HK-2 (cell line): ENCODE data around the gene AACS.
"Not testable (repeated sequence)": the region's sequence is repeated elsewhere in the genome, so short reads cannot be mapped to it uniquely, and the experiment has no call there.

Experiments used
- DNase-seq: peaks from one replicate; pipeline ENCODE4 v3.0.0-alpha.2; 2018; ENCODE audit not compliant: unreplicated experiment

The AACS gene

DNA sequence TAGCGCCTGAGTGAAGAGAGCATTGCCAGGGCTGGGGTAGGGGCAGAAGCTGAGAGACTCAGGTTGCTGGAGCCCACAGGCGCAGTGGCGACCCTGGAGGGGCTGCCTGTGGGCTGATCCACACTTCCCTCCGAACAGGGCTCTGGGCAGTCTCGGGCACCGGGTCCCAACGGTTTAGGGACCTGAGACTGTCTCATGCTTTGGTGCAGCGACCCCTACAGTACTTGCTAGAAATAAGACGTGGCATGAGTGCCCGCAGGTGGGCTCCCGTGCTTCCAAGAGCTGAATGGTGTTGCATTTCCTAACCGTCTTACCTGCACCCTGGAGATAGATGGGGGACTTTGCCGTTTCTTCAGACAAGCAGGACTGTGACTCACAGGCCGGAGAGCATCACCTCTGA, 57.4 kb downstream of the AACS start:
- no peak for DNase-seq

DNA sequence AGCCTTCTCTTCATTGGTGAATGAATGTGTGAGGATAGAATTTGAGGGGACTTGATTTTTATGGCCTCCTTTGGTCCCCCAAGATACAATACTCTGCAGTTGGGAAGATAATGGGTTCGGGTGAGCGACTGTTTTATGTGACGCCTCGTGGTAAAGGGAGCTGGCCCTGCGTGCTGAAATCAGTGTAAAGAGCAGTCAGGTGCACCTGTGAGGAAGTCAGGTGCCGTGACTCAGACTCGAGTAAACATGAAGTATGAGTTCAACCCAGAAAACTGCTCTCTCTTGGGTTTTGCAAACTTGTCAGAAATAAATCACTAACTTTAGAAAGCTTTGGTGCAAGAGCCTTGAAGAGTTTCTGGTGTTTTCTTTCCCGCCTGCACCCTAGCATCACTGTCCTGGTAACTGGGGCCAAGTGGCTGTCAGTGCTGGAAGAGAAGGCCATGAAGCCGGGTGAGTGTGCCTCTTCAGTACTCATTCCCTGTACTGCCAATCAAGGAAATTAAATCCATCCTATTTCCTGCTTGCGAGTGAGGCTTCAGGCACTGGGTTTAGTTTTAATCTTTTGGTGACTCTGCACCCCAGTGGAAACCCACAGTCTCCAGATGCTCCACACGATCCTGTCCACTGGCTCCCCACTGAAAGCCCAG, 59.2 kb downstream of the AACS start:
- DNase-seq: no peak

DNA sequence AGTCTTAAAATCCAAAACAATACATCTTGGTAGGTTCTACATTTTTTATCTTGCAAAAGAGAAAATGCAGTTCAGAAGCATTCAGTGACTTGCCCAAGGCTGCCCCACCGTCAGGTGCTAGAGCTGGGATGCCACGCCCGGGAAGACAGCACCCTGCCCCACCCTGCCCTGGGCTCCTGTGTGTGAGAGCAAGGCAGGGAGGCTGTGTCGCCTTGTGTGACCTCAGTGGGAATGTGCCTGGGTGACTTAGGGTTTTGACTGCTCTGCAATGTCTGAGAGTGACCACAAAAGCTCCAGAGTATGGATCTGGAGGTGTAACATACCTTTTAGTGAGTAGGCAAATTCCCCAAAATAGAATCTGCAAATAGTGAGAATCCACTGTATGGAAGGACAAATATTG, 60.0 kb downstream of the AACS start:
- DNase-seq: no peak

DNA sequence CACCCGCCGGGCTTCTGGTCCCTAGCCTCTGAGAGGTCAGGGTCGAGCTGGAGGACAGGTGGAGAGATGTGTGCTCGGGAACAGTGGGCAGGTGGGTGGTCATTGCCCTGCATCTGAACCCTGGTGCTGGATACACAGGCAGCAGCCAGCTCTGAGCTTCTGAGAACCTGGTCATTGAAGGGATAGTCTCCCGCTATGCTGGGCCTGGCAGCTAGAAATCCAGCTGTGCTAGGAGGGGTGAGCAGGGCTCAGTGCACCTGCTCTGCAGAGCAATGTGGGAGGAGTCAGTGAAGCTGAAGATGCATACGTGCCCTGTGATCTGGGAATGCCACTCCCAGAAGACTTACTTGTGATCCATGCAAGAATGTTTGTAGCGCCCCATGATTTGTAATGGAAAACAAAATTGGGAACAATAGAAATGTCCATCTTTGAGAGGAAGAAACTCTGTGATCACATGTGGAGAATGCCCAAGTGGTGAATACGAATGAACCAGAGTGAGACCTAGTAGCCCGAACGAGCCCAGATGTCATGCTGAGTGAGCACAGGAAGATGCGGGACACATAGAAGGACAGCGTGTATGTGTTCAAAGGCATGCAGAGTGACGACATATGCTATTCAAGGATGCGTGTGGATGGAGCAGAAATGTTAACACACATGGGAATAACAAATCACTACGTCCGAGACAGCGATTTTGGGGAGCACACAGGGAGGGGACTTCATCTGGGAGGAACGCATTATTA, 63.4 kb downstream of the AACS start:
- no peak for DNase-seq

DNA sequence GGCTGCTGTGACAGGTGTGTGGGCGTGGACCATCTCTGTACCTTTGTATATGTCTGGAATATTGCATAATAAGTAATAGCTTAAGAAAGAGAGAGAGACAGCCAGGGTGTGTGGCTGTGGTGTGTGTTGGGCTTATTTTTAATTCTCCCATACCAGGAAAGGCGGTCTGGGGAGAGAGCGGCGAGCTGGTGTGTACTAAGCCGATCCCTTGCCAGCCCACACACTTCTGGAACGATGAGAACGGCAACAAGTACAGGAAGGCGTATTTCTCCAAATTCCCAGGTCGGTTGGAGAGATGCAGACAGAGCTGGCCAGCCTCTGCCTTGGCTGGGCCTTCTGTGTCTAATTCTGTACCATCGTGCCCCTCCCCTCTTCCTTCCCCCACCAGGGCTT, 63.9 kb downstream of the AACS start:
- DNase-seq: no peak

DNA sequence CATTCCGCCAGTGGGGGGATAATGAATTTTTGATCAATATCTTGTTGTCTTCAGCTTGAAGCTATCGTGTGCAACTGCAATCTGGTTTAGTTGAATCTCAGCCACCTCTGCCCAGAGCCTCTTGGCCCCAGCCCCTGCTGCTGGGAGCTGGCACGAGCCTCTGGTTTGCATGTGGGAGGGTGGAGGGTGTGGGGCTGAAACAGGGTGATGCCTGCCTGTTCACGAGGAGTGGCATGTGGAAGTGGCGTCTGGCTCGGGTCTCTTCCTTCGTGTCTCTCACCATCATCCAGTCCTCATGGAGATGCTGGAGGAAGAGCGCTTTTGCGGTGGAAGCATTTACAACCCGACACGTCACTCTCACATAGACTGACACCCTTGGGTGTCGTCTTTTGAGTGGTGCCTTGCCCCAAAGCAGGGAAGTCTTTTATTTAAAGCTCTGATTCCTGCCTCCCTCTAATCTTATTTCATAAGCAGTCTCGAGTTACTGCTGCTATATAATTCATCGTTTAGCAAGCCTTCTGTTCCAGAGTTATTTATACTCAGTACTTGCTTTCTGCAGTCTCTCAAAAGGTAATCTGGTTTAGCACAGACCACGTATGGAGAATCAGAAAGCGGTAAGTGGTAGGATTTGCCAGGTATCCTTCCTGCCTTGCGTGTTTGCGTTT, 64.5 kb downstream of the AACS start:
- no peak for DNase-seq

DNA sequence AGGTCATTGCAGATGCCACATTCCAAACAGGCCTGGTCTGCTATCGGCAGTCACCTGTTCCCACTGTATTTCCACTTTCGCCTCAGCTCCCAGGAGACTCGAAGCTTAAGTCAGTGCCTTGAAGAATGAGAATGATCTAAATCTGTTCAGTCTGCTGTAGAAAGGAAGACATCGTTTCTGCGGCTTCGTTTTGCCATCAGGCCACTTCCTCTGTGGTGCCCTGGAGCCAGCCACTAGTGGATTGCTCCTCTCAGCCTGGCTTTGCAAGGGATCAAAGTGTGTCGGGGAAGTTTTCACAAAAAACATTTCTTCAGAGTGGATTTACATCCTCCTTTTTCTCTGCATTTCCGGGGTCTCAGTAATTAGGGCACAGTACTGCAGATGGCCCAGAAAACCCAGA, 66.7 kb downstream of the AACS start:
- no peak for DNase-seq

DNA sequence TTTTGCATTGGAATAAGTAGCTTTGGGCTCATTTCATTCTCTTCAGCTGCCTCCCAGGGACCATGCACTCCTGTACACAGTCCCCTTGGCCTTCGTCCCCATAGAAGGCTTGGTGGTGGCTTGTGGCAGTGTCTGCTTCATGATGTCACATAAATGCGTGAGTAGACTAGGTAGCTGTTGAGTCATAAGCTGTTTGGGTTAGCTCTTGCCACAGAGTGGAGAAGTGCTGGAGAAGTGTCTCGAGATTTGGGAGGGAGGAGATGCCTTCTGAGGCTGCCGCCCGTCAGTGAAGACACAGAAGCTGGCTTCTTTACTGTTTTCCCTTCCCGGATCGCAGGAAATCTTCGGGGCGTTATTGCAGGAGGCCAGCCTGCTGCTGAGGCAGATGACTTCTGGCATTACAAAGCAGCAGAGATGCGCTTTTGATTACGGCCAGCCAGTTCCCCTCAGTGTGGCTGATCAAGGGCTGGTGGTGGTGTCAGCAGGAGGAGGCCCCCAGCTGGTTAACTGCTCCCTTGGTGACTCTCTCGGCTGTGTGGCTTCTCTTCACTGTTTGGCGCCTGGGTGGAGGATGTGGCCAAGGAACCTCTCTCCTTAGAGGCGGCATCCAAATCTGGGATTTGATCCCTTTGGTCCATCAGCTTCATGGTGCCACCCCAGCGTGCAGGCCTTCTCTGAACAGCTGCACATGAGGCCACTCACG, 67.6 kb downstream of the AACS start:
- no peak for DNase-seq

DNA sequence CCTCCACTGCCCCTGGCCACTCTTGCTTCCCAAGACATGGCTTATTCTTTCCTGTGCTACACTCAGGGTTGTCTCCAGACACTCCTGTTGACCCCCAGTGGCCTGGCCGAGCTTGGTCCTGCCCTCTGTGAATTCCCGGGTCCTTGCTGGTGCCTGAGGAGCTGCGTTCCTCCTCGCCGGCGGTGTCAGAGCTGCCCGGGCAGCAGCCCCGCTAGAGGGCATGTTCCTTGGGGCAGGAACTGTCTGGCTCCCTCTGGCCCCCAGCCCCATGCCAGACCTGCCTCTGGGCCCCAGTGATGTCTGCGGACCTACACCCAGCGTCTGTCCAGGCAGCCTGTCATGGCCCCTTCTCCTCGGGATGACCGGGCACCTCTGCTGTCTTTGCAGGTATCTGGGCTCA, 68.4 kb downstream of the AACS start:
- no peak for DNase-seq

DNA sequence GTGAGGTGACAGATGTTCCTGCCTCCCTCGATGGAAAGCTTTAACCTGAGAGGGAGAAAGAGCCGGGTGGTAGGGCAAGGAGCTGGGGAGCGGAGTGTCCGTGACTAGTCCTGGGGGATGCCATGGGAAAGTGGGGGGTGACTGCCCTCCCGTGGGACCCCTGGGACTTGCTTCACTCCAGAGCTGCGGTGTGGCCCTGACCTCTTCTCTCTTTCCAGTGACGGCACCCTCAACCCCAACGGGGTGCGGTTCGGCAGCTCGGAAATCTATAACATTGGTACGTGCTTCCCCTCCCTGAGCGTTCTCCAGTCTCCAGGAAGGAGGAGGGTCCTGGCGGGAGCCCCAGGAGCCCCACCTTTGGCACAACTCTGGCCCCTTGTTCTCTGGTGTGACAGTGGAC, 69.3 kb downstream of the AACS start:
- DNase-seq: no peak

DNA sequence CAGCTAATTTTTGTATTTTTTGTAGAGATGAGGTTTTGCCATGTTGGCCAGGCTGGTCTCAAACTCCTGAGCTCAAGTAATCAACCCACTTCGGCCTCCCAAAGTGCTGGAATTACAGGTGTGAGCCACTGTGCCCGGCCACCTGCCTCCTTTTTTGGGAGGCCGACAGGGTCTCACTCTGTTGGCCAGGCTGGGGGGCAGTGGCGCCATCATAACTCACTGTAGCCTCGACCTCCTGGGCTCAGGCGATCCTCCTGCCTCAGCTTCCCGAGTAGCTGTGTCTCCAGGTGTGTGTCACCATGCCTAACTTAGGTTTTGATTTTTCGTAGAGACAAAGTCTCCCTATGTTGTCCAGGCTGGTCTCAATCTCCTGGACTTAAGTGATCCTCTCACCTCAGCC, 70.7 kb downstream of the AACS start:
- no peak for DNase-seq

DNA sequence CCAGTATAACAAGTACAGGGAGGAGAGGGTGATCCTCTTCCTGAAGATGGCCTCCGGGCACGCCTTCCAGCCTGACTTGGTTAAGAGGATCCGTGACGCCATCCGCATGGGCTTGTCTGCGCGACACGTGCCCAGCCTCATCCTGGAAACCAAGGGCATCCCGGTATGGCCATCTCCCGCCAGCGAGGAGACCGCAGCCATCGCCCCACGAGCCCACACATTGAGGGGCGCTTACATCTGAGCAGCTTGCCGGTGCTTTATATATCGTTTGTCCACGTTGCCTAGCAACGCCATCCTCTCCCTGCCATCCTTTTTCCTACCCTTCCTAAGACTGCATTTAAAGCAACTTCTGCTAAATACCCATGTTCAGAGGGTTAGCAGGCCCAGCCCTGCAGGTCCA, 71.5 kb downstream of the AACS start:
- no peak for DNase-seq

DNA sequence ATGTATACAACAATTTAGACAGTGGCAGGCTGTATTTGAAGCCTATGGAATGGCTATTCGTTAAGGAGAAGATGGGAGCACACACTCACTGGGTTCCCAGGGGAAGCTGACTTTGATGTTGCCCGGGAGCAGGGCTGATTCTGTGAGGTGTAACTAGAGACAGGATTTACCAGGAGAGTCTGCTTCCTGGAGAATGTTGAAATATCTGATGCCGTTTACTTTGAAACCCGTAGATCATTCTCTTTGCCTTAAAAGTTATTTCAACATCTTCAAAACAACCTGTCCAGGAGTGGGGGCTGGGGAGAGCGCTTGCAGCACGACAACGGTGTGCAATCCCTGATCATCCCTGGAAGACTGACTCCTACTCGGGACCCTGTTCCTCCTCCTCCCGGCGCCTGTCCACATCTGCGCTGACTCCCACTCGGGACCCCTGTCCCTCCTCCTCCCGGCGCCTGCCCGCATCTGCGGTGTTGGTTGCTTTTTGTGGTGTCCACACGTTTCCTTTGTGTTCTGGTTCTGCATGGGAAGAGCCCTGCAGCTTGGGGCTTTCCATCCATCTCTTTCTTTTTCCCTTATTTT, 72.6 kb downstream of the AACS start:
- no peak for DNase-seq

DNA sequence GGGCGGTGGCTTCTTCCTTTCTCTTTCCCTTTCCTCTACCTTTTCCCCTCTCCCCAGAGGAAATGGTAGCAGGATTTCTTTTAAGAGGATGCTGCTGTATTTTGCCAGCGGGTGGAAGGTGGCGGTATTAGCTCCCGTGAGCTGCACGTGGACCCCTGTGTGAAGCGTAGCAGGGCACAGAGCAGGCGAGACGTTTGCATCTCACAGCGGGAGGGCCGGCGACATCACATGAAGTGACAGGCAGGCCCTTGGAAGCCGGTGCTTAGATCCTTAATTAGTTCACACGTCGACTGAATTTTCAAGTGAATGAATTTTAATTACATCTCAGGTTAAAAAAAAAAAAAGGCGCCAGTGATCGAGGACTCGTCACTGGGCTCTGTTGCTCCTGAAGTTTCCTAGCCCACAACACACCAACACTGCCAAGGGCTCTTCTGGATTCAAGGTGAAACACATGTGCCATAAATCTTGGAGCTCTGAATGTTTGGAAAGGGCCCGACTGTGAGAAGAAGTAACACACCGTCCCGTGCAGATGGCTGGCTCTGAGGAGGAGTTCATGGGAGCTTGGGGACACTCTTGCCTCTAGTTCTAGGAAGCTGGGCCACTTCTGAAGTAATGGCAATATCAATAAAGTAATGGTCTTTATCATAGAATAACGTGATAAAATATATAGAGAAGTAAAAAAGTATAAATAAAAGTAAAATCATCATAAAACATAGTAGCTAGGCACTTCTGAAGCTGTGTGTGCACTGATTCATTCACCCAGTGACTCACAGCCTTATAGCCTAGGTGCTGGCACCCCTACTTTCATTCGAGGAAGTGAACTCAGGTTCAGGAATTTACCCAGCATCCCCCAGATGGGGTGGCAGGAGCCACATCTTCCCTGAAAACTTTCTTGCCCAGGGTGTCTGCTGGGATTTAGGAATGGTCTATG, 75.3 kb downstream of the AACS start:
- DNase-seq: peak; percentile 53

DNA sequence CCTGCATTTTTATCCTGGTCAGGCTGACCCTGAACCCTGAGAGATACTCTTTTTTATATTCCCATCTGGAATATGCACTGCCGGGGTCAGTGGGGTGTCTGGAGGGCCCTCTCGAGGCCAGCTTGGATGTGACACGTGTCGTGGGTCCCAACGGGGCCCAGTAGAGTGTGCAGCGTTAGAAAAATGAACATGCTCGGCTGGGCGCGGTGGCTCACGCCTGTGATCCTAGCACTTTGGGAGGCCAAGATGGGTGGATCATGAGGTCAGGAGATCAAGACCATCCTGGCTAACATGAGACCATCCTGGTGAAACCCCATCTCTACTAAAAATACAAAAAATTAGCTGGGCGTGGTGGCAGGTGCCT, 76.0 kb downstream of the AACS start:
- DNase-seq: not testable (repeated sequence)

DNA sequence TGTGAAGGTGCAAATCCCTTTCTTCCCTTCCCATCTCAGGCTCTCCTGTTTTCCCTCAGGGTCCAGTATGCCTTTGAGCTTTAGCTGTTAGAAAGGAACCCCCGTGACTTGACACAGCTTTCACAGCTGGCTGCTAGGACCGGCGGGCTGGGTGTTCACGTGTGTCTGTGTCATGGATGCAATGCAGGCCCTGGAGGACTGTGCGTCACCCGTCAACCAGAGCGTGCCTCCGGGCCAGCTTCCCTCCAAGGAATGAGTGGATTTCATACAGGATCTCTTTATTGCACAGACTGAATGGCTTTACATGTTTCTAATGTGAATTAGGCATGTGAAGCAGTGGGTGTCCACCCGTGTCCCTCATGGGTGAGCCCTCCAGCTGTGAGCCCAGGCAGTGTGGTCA, 77.4 kb downstream of the AACS start:
- no peak for DNase-seq

DNA sequence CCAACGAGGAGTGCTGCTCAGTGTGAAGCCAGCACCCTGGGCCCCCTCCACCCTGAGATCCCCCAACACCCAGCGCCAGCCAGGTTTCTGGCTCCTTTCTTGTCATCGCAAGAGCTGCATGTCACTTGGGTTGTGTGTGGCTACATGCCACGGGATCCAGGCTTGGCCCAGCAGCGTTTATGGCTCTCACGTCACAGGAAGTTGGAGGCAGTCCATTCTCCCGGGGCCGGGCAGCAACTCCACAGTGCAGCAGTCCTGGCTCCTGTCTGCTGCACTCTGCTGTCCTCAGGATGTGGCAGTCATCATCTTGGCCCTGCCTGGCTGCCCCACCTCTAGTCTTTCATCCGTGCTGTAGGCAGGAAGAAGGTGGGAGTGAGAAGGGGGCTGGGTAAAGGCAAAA, 78.3 kb downstream of the AACS start:
- DNase-seq: no peak

DNA sequence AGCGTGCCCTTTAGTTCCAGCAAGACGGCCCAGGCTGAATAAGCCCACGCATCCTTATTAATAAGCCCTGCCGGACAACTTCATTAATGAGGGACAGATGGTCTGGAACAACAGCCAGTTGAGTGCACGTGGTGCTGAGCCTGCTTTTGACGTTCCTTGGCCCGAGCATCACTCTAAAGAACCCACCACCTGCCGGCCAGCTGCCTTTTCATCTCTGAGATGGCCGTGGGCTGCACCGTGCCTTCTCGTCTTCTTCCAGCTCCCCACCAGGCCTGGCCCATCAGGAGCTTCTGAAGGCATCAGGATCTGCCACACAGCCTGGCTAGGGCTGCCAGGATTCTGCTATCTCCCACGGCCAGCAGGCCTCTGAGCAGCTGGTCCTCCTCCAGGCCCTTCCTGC, 80.0 kb downstream of the AACS start:
- DNase-seq: no peak

DNA sequence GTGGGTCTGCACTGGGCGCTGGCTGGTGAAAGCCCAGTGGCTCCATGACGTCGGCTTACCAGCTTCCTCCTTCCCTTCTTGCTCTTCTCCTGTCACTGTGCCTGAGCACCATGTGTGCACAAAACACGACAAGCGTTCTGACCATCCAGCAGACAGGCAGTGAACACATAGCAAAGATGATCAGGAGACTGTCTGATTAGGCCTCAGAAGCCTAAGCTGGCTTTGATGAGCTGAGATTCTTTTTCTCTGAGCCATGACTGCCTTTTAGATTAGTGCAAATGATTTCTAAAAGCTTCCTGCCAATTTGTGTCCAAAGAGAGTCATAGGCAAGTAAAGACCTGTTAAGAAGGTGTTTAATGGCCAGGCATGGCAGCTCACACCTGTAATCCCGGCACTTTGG, 83.1 kb downstream of the AACS start:
- DNase-seq: no peak

DNA sequence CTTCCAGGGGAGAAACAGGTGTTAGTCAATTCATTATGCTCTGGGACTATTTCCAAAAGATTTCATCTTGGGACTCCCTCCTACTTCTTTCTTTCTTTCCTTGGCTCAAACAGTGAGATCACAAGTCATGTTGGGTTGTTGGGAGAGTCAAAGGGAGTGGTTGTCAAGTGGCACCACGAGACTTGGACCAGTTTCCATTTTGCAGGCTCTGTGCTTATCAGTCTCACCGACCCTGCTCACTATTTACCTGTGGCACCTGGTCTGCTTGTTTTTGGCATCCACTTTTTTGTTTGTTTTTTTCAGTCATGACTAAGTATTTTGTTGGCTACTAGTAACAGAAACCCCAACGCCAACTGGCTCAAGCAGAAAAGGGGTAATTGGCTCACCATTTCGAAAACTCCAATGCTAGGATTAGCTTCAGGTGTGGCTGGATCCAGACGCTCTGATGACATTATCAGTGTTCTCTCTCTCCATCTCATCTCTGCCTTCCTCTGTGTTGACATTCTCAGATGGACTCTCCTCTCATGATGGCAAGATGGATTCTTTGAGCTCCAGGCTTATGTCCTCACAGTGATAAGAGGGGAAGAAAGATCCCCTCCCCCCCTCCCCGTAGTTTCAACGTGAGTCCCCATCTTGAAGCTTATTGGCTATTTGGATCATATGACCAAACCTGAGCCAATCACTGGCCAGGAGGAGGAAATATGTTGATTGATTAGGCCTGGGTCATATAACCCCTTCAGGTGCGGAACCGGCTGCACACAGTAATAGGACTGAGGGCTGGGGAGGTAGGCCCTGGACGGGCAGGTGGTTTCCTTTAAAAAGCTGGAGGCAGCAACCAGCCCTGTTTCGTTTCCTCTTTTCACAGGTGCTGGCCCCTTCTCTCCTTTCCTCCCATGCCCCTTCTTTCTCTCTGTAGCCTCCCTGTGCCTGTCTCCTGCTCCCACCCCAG, 84.2 kb downstream of the AACS start:
- no peak for DNase-seq
